GM23248 (cell line): ENCODE data around the gene OR2A14.

ENCODE experiments used
- EZH2 ChIP-seq: fragments of 200-600 bp; sonication (generic); IDR thresholded peaks from 2 replicates; pipeline ENCODE4 v1.6.1; 2018; ENCODE audit warnings: antibody characterized with exemption, mild to moderate bottlenecking; ENCODE audit not compliant: insufficient read depth, poor library complexity, severe bottlenecking
- EZH2phosphoT487 ChIP-seq: fragments of 200-600 bp; sonication (generic); IDR thresholded peaks from 2 replicates; pipeline ENCODE4 v1.6.1; 2018; ENCODE audit warnings: antibody characterized with exemption, moderate library complexity, mild to moderate bottlenecking, low read depth; ENCODE audit not compliant: insufficient read depth

DNA sequence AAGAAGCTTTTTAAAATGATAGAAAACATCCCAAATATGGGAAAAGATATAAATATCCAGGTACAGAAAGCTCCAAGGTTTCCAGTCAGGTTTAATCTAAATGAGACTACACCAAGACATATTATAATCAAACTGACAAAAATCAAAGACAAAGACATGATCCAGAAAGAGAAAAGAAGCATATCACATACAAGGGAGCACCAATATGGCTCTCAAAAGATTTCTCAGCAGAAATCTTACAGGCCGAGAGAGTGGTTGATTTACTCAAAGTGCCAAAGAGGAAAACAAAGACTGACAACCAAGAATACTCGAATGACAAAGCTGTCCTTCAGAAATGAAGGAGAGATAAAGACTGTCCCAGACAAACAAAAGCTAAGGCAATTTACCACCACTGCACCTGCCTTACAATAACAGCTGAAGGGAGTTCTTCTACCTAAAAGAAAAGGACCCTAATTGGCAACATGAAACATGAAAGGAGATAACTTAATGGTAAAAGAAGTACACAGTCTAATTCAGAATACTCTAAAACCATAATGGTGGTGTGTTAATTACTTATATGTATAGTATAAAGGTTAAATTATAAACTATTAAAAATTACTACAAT lies 25.4 kb downstream of the OR2A14 start:
- TF ChIP-seq EZH2 (no peak), EZH2phosphoT487 (no peak)
